ENCODE measurements around the gene CES1.

GRCh38 chr16:55756963-55757362 is 75.9 kb downstream of the CES1 start:
- TF ChIP-seq, protein P1, sequence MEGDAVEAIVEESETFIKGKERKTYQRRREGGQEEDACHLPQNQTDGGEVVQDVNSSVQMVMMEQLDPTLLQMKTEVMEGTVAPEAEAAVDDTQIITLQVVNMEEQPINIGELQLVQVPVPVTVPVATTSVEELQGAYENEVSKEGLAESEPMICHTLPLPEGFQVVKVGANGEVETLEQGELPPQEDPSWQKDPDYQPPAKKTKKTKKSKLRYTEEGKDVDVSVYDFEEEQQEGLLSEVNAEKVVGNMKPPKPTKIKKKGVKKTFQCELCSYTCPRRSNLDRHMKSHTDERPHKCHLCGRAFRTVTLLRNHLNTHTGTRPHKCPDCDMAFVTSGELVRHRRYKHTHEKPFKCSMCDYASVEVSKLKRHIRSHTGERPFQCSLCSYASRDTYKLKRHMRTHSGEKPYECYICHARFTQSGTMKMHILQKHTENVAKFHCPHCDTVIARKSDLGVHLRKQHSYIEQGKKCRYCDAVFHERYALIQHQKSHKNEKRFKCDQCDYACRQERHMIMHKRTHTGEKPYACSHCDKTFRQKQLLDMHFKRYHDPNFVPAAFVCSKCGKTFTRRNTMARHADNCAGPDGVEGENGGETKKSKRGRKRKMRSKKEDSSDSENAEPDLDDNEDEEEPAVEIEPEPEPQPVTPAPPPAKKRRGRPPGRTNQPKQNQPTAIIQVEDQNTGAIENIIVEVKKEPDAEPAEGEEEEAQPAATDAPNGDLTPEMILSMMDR (IDR thresholded peaks at IDR 0.05), result no peak
- TF ChIP-seq POLR2A (IDR thresholded peaks at IDR 0.05) (no peak), EP300 (IDR thresholded peaks at IDR 0.05) (no peak)

Measured in ovary (tissue), 3 donors.